NCI-H345 (cell line): ENCODE results near the gene CCDC88C.

Experiments
- DNase-seq: peaks from one replicate; lab custom pipeline; 2025; lab: John Stamatoyannopoulos, UW

Gene CCDC88C

DNA sequence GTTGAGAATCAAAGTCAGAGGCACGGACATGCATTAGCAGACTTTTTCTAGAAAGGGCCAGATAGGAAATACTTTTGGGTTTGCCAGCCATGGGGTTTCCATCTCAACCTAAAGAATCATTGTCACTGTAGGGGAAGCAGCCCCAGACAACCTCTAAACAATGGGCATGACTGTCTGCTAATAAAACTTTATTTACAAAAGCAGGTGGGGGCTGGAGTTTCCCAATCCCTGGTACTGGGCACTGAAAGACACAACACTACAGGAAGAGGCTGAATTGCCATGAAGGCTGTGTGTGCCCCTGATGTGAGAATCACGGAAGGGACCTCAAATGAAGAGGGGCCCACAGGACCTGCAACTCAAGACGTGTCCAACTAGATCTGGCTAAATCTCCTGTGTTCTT lies 111.1 kb downstream of the CCDC88C start:
- no peak for DNase-seq

DNA sequence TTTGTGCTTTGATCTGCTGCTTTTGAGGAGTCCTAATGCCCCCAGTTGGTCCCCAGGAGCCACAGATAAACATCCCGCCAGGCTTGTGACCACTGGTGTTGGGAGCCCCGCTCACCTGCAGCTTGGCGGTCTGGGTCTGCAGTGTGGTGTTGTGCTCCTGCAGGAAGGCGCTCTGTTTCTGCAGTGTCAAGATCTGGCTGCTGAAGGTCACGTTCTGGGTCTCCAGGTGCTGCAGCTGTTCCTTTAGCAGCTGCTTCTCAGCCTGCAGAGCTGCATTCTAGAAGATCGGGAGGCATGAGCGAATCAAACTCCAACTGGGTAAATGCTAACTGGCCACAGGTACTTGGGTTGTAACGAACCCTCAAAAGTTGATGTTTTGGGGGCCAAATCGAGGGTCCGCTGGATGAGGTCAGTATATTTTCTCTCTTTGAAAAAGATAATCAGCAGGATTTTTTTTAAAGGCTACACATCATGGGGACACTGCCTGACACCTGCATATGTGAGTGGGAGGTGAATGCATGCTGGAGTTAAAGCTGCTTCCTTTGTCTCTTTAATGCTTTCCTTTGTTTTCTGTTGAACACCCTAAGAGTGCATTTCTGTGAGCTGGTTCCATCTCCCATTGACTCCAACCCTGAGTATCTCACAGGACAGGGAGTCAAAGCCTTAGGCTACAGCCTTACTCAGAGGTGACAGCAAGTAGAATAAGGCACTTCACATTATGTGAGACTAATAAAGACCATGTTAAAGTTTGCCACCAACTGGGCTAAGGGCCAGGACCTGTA lies 111.8 kb downstream of the CCDC88C start:
- DNase-seq: no peak

DNA sequence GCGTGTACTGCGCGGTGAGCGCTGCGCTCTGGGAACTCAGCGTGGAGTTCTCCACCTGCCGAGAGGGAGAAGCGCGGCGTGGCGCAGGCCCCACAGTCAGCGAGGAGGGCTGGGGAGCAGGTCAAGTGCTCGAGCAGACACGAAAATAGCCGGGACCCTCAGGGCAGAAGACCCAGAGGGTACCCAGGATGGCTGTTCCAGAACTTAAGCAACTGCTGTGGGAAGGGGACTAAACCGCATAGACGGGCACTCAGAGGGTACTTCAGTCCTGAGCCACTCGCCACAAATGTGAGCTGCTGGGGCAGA lies 113.7 kb downstream of the CCDC88C start:
- DNase-seq: no peak

DNA sequence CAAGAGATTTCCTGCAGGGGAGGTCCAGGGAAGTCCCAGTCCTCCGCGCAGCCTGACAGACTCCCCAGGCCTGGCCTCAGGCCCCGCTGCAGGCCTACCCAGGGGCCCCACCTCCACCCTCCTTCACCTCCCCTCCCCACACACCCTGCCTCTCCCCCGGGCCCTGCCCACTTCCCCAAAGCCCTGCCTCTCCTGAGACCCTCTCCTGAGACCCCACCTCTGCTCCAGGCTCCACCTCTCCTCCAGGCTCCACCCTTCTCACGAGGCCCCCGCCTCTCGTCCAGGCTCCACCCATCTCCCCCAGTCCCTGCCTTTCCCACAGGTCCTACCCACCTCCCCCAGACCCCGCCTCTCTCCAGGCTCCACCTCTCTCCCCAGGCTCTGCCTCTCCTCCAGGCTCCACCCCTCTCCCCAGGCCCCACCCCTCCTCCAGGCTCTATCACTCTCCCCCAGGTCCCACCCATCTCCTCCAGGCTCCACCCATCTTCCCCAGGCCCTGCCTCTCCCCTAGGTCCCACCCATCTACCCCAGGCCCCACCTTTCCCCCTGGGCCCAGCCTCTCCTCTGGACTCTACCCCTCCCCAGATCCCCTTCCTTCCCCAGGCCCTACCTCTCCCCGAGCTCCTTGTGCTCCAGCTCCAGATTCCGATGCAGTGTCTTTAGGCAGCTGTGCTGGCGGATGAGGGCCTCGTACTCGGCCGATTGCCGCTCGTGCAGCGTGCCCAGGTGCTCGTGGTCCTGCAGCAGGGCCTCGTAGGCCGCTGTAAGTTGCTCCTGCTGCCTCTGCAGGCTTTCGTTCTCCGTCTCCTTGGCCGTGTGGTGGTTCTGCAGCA lies 114.3 kb downstream of the CCDC88C start:
- no peak for DNase-seq

DNA sequence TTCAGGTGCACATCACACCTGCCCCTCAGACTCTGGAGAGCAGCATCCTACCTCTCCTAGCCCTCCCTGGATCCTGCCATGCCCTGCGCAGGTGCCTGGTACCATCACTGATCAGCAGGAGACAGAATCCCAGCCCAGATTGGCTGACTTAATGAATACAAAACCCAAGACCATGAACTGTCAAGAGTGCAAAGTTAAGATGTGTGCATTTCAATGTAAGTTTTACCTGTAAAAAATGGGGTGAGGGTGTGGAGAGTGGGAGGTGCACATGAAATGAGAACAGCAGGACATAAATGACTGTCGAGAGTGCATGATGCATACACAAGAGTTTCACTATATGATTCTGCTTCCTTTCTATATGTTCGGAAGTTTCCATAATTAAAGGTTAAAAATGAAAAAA lies 115.2 kb downstream of the CCDC88C start:
- DNase-seq: no peak

DNA sequence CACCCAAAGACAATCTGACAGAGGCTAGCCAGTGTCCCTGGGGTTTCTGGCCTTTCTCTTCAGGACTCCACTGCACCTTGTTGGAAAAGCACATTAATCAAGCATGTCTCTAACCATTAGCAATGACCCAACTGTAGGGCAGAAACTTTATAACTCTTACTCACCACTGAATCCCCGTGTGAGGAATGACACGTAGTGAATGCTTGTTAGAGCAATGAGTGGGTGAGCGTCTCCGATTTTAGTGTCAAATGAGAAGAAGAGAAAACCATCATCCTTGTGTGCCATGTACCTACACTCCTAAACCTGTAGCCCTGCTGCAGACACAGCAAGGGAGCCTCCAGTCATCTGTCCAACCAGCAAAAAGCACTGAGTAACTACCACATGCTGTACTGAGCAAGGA lies 116.7 kb downstream of the CCDC88C start:
- DNase-seq: no peak

DNA sequence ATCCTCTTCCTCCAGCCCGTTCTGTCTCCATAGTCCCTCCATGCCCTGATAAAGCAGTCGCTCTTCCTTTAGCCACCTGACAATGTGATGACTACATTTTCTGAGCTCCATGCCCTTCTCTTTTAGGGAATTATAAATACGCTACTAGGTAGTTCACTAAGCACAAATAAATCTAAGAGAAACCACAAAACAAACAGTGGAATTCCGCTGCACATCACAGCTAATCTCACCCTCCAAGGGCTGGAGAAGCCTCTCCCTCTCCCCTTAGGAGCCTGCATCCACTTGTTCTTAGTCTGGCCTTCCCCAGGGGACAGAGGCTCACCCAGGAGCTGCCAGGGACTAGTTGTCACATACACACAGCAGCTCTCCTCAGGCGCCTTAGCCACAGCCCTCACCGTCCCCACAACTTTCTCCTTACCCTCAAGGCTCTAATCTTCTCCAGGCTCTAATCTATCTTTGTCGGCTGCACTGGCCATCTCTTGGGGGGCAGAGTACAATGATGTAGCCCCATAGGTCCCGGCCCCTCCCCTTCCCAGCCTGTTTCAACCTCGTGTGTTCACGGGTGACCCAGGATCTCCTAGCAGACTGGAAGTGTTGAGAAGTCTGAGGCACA lies 117.2 kb downstream of the CCDC88C start:
- no peak for DNase-seq

DNA sequence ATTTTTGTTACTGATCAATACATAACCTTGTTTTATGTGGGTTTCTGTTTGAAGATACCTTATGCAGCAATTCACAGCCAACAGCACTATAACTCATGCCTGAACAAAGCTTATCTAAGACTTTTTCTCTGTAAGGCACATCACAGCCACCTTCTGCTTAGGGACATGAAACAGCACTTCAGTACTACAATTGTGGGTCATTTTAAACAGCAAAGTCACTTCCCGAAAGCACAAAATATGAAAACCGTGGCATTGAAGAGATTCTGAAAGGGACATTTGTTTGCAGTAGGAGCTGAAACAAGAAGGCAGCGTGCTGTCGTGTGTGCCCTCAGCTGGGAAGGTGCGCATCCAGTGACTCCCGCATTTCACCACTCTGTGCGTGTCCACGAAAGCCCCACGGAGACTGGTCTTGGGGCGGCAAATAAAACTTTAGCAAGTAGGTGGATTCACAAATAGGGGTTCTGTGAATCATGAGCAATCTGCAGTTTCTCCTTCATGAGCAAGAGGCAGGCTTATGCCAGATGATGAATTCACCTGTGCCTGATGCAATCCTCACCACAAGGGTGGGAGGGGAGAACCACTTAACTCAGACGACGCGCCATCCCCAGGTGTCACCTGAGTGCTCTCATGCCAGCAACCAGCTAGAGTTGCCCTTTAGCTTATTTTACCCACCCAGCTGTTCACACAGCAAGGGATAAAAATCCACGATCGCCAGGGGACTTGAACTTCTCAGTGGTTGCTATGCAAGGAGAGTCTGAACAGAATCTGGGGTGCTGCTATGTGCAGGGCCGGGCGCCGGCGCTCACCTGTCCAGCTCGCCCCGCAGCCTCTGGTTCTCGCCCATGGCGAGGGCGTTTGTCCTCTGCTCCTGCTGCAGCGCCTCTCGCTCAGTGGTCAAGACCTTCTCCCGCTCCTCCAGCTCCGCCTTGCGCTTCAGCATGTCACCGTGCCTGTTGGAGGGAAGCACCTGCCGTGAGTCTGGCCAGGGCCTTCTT lies 118.2 kb downstream of the CCDC88C start:
- DNase-seq: peak; percentile 85

DNA sequence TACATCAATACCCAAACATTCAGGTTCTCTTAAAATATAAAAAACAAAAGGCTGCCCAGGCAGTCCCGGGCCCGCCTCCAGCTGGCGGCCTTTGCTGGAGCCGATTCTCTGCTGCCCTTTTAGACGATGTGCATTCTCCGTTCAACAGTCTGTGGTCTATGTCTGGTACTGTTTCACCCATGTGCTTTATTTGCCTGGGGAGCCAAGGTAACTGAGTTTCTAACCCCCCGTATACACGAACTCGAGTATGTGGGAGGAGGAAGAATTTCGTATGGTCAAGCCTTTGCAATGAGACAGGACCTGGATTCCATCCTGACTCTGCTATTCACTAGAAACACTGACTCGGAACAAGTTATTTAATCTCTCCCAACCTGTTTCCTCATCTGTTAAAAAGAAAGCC lies 119.0 kb downstream of the CCDC88C start:
- no peak for DNase-seq

DNA sequence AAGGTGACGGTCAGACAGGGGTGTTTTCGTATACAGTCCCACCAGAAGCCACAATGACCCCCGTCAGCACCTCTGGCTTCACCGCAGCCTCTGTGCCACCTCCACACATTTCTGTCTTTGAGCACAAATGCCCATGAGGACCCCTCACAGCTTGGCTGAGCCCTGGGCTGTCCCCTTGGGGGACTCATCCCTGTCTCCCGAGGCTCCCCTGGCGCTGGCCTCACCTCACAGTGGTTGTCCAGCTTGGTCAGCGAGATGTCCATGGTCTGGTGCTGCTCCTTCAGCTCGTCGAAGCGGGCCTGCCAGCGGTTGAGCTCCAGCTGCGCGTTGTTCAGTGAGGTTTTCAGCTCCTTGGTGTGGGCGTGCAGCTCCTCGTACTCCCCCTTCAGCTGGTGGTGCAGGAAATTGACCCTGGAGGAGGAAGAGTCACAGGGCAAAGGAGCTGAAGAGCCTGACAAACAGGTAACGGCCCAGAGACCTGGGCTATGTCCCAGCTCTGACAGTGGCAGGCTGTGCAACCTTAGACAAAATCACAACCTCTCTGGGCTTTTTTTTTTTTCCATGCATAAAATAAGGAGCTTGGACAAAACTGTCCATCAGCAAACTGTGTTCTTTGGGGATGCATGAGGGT lies 120.4 kb downstream of the CCDC88C start:
- no peak for DNase-seq

DNA sequence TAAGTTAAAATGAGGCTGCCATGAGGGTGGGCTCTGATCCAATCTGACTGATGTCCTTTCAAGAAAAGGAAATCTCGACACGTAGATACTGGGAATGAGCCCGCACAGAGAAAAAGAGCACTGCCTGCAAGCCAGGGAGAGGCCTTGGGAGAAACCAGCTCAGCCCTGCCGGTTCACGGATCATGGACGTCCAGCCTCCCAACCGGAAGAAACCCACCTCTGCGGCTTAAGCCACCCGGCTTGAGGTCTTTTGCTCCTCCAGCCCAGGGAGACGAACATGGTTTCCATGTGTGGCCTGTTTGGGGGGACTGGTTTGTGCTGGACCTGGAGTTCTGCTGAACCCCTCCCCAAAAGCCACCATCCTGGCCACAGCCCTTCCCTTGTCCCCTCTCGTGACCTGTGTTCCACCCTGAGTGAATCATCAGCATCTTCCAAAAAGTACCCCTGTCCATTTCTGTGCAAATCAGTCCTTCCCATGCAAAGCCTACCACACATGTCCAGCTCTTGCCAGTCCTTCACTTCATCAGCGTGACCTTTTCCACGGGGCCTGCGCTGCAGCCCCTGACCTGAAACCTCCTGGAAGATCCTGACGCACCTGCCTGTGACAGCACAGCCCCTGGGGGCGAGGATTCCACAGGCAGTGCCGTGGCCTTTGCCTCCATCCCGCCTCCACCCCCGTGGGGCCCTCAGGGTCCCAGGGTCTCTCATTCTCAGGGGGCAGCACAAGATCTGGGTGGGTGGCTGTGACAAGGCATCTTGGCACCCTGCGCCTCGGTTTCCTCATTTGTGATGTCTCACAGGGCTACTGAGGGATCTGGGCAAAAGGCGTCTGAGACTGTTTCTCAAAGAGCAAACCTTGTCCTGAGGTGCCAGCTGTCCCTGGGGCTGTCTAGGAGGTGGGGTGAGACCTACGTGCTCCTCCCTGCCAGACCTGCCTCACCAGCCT lies 121.5 kb downstream of the CCDC88C start:
- DNase-seq: no peak

DNA sequence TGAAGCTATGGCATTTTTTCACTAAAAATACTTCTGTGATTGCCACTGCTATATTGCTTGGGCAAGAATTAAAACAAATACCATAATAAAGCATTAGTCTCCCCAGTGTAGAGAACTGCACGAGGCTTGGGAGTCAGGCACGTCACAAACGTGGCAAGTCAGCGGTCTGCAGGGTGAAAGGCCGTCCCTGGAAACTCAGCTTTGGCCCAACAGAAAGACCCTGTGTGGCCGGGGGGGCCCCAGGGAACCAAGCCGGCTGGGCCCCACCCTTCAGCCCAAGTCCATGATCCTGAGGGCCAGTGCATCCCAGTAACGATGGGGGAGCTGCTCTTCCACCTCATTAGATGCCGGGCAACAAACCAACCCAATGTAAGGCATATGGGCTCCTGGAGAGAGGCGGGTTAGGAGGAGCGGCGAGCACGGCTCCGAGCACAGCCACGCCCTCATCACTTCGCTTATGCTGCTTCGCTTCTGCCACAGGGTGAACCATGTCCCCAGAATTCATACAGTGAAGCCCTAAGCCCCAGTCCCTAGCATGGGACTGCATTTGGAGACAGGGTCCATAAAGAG lies 122.3 kb downstream of the CCDC88C start:
- DNase-seq: no peak

DNA sequence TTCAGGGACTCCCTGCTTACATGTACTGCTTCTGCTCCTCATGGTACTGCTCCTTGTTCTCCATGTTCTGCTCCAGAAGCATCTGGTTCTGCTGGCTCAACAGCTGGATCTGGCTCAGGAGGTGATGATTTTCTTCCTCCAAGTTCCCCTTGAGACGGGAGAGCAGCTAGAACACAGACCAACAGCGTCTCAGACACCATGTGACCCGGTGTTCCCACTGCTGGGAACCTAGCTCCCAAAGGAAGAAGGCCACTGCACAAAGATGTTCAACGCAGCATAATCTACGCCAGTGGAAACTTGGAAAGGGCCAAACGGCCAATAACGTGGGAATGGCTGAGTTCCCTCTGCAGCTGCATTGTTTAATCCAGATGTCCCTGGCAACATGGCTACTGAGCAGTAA lies 123.5 kb downstream of the CCDC88C start:
- DNase-seq: no peak

DNA sequence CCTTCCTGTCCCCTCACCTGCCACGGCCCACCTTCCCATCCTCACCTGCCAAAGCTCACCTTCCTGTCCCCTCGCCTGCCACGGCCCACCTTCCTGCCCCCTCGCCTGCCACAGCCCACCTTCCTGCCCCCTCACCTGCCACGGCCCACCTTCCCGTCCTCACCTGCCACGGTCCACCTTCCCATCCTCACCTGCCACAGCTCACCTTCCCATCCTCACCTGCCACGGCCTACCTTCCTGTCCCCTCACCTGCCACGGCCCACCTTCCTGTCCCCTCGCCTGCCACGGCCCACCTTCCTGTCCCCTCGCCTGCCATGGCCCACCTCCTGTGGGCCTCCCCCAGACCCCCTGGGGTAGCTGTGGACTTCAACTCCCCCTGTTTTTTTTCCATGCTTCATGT lies 124.3 kb downstream of the CCDC88C start:
- DNase-seq: no peak

DNA sequence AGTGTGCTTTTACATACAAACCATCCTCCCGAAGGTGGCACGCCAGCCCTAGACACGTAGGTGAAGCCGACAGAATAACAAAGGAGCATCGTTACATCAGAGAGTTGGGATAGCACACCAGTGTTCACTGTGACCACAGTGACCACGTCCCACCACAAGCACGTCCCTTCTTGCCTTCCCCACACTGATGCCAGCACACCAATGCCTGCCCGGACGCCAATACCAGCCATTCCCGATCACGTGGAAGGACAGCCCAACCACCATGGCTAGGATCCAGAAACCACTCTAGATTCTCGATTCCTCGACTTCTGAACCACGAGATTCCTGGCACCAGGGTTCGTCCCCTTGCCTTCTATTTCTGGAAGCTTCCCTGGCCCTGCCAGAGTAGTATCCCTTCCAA lies 125.1 kb downstream of the CCDC88C start:
- DNase-seq: no peak

DNA sequence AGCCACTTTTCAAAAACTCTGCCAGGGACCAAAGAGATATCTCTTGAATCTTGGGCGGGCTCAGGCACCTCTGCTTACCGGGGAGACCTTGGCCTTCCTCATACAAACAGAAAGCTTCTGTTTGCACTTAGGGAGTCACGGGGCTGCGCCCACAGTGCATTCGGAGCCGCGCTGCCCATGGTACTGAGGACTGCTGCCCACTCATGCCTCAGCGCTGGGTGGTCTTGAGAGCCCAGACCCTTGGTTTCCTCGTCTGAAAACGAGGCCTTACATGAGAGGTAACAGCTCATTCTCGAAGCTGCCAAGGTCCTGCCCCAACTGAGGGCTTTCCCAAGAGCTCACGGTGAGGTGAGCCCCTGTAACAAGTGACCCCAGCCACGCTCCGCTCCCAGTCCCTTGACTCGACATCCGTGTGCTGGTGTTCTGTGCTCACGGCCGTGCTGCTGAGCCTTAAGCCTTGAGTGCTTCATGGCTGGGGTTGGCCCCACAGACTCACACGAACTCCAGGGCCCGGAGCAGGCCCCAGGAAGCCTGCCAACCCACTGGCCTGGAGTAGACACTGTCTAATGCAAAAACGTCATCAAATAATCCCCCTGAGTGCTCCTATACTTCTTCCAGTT lies 125.7 kb downstream of the CCDC88C start:
- no peak for DNase-seq

DNA sequence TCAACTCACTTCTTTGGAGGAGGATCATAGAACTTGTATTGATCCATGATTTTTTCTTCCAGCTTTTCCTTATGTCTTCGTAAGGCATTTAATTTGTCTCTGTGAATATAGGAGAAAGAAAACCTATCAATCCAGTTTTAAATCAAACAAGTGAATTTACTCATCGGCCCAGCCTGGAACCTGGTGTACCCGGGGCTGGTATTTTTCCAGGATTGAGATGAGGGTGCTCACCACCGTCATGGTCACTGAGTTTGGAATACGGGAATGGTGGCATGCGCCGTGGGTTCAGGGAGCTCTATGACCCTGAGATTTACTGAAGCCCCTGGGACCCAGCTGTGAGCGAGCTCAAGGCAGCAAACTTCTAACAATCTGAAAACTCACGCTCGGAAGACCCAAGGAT lies 126.6 kb downstream of the CCDC88C start:
- no peak for DNase-seq

DNA sequence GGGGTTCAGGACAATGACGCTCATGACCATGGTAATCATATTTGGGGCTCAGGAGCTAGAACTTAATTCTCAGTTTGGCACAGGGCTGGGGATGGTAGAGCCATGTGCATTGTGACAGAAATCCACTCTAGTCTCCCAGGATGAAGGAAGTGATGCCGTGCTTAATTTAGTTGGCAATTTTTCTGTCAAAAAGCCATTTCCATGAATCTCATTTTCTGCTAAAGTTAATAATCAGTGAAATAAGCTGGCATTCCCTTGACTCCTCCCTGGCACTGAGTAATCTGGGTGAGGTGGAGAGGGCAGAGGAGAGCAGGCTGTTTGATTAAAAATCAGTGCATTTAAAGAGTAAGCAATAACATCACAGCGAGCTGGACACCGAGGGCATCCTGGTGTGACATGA lies 128.2 kb downstream of the CCDC88C start:
- no peak for DNase-seq

DNA sequence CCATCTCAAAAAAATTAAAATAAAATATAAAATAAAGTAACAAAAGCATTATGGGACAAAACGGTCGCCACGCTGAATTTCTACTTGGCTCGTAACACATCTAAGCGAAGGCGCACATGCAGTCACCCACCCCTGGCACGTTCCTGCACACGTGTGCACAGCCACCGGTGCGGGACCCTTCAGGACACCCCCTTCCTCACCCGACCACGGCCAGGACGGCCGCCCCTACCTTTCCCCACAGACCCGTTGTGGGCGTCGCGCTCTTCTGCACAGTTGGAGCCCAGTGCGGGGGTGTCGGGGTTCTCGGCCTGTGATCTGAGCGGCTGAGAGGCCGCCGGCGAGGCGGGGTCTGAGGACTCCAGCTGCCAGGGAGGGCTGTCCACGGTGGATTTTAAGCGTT lies 128.7 kb downstream of the CCDC88C start:
- DNase-seq: no peak

DNA sequence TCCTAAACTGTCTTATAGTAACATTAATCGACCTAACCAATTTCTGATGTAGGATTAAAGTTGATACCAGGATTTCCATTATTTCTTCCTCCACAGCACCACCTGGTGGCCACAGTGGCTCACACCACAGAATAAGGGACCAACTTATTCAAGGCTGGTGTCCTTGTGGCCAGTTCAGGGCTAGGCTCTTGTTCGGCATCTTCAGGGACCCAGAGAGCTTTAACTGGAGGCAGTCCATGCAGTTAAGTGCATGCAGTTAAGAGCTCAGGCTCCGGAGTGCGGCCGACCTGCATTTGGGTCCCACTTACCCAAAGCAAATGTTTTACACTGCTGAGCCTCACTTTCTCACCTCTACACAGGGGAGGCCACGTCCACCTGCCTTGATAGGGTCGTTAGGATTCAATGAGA lies 131.1 kb downstream of the CCDC88C start:
- peak; percentile 70 for DNase-seq
